Adrenal gland (tissue), 12 donors: ENCODE results near the gene LDLRAP1. TPM values are rescaled to one million over a fixed set of nuclear protein-coding genes. Genes with fewer than 3 reads are reported as not detected.

Experiments
- DNase-seq, 7 donors: peaks; one replicate each; pipeline ENCODE4 v3.0.0-alpha.2; 2019 to 2020
- H3K27ac ChIP-seq, 5 donors: fragments of 200-600 bp; sonication (generic) in 4 of 5; 1 replicate in 3 of 5; 2 replicates in 2 of 5; pipeline versions ENCODE4 v1.5.1 to v1.8.0; 2016 to 2020; ENCODE audit warnings: mild to moderate bottlenecking in 1 of 5
- H3K27me3 ChIP-seq: fragments of 200-600 bp; 2 replicates; pipeline ENCODE4 v1.8.0; 2021
- H3K36me3 ChIP-seq, 2 donors: fragments of 200-600 bp; replicated peaks in 1 of 2; 1 replicate in 1 of 2; 2 replicates in 1 of 2; pipeline versions ENCODE4 v1.5.1 to v1.8.0; 2018 to 2022
- H3K4me1 ChIP-seq, 2 donors: fragments of 200-600 bp; replicated peaks in 1 of 2; 1 replicate in 1 of 2; 2 replicates in 1 of 2; pipeline versions ENCODE4 v1.5.1 to v1.8.0; 2018 to 2021
- H3K4me3 ChIP-seq, 4 donors: fragments of 200-600 bp; sonication (generic) in 3 of 4; one replicate each; pipeline ENCODE4 v1.5.1; 2016 to 2018
- H3K9me3 ChIP-seq, 3 donors: fragments of 200-600 bp; sonication (generic) in 1 of 3; replicated peaks in 1 of 3; 1 replicate in 2 of 3; 2 replicates in 1 of 3; pipeline versions ENCODE4 v1.5.1 to v1.8.0; 2016 to 2021
- POLR2A ChIP-seq, 2 donors: fragments of 450-650 bp; IDR thresholded peaks; one replicate each; pipeline ENCODE4 v1.6.1; 2017; ENCODE audit warnings: antibody characterized with exemption in 2 of 2, mild to moderate bottlenecking in 2 of 2, moderate library complexity in 1 of 2
- WGBS, 4 donors: extraction: QIAGEN DNeasy Blood & Tissue Kit in 2 of 4; methylation state at CpG; one replicate each; pipeline versions ENCODE4 v1.1.5 to v1.1.7; 2013 to 2017; 5-methylcytosine and 5-hydroxymethylcytosine counted together
- intact Hi-C, 2 donors: fragments of 100-400 bp; cut with DNase I; formaldehyde crosslinking; loops; one replicate each; pipeline versions ENCODE4 v1.14.1 to v1.15.0; 2022 to 2023
- polyA plus RNA-seq, 3 donors: library from polyadenylated mRNA; stranded (reverse); fragments of 200-250 nt in 2 of 3; fragments of 350-450 nt in 1 of 3; fragmentation: Illumina TruSeq in 1 of 3; extraction: RNeasy Lipid Tissue Mini Kit (QIAGEN cat#74804) in 1 of 3; gene quantifications; one replicate each; pipeline ENCODE4 v1.2.3, GENCODE V29; 2013 to 2014
- total RNA-seq, 9 donors: library from RNA; depleted of rRNA in 4 of 9; stranded (reverse); fragments of >200 nt in 4 of 9; fragments of 120-200 nt in 1 of 9; fragmentation: NEBNext Ultra II Directional in 1 of 9; extraction: Animal tissue kit (Norgen Biotek cat#: 25700) in 1 of 9; gene quantifications; one replicate each; pipeline versions ENCODE4 v1.1.0 to v1.2.4, GENCODE V29; 2013 to 2023
- TF ChIP-seq, protein P1 (sequence below), 6 experiments: fragments of 450-650 bp in 4 of 6; fragments of 200-600 bp in 2 of 6; sonication (generic) in 1 of 6; IDR thresholded peaks; 1 replicate in 5 of 6; 2 replicates in 1 of 6; pipeline versions ENCODE4 v1.5.1 to v1.8.0; 2016 to 2021; ENCODE audit warnings: antibody characterized with exemption in 6 of 6, mild to moderate bottlenecking in 2 of 6, moderate library complexity in 1 of 6
- donor health status: healthy with polysubstance abuse.
- donor health status: Bipolar disorder and iron deficiency.
- donor health status: DM: yes; HTN: yes; CAD: no.
- donor health status: DM: no; HTN: no; CAD: no.
- donor health status: DM: no; HTN: no; CAD: no.
- donor health status: DM: yes; HTN: yes; CAD: no.

Gene LDLRAP1
- total and polyA plus RNA-seq, 12 donors, result 6.8 to 39.1 (median 27.3) TPM

DNA sequence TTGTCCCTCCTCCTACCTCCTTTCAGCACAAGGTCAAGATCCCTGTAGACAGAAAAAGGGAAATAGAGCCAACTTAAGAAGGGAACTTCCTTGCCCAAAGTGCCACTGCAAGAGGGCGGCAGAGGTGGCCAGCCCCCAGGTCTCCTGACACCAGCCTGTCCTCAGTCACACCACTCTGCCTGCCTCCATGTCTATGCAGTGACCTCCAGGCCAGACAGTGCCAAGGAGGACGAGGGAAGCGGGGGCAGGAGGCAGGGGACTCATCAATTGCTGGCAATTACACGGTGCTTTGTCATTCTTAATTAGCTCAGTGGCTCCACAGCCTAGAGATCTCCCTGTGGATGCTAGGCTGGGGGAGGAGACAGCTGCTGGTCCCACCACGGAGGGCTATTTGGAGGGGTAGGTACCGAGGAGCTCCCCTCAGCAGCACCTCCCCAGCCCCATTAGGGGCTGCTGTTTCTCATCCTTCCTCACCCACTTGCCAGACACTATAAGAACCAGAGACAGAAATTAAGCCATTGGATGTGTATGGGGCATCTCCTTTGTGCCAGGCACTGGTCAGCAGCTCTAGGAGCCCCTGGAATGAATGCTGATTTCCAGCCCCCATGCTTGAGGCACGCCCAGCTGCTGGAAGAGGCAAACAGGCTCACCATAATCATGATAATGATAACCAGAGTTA is 6.1 kb upstream of the LDLRAP1 start:
- Histone ChIP-seq H3K4me3 (no peak overlapping the region), H3K4me1 (no peaks in the 10 kb centered on the region), H3K9me3 (no peaks in the 10 kb centered on the region), H3K27me3 (no peaks in the 10 kb centered on the region), H3K27ac (no peak overlapping the region), H3K36me3 (no peaks in the 10 kb centered on the region)
- DNase-seq, result no peak
- 65 to 71% (median 71%) methylated on average over 3 to 7 of the region's 7 CpGs for WGBS, 4 donors
- intact Hi-C loops, result no loop called here
- TF ChIP-seq, protein P1, sequence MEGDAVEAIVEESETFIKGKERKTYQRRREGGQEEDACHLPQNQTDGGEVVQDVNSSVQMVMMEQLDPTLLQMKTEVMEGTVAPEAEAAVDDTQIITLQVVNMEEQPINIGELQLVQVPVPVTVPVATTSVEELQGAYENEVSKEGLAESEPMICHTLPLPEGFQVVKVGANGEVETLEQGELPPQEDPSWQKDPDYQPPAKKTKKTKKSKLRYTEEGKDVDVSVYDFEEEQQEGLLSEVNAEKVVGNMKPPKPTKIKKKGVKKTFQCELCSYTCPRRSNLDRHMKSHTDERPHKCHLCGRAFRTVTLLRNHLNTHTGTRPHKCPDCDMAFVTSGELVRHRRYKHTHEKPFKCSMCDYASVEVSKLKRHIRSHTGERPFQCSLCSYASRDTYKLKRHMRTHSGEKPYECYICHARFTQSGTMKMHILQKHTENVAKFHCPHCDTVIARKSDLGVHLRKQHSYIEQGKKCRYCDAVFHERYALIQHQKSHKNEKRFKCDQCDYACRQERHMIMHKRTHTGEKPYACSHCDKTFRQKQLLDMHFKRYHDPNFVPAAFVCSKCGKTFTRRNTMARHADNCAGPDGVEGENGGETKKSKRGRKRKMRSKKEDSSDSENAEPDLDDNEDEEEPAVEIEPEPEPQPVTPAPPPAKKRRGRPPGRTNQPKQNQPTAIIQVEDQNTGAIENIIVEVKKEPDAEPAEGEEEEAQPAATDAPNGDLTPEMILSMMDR (IDR thresholded peaks at IDR 0.05), result no peak
- no peak for TF ChIP-seq POLR2A (IDR thresholded peaks at IDR 0.05)

DNA sequence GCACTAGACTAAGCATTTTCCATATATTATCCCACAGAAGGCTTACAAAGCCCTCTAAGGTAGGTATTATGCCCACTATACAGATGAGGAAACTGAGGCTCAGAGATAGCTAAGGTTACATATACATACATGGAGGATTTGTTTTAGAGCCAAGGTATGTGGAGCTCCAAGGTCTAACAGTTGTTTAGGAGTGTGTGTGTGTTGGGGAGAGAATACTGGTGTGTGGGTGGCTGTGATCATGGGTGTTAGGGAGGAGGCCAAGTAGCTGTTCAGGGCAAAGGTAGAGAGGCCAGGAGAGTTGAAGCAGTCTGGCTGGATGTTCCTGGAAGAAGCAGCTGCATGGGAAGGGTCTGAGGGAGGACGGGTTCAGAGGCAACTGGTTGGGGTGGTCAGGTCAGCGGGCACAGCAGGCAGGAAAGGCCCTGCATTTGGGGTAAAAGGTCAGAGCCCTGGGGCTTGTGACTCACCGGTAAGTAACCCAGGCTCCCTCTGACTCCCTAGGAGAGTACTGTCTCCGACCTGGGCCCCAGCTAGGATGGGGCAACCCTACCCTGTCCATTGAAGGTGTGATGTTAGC is 5.1 kb upstream of the LDLRAP1 start:
- 73 to 90% (median 81%) methylated on average over 2 to 4 of the region's 4 CpGs for WGBS, 4 donors
- H3K27ac ChIP-seq, result no peak overlapping the region
- no peak for DNase-seq
- no peaks in the 10 kb centered on the region for H3K36me3 ChIP-seq
- H3K9me3 ChIP-seq, result no peaks in the 10 kb centered on the region
- intact Hi-C loops, result no loop called here
- H3K4me3 ChIP-seq, result no peak overlapping the region
- TF ChIP-seq, protein P1 (IDR thresholded peaks at IDR 0.05), result no peak
- TF ChIP-seq POLR2A (IDR thresholded peaks at IDR 0.05), result no peak
- no peaks in the 10 kb centered on the region for H3K27me3 ChIP-seq
- H3K4me1 ChIP-seq, result peaks cover 0 to 4% of the 10 kb centered on the region in 2 donors

DNA sequence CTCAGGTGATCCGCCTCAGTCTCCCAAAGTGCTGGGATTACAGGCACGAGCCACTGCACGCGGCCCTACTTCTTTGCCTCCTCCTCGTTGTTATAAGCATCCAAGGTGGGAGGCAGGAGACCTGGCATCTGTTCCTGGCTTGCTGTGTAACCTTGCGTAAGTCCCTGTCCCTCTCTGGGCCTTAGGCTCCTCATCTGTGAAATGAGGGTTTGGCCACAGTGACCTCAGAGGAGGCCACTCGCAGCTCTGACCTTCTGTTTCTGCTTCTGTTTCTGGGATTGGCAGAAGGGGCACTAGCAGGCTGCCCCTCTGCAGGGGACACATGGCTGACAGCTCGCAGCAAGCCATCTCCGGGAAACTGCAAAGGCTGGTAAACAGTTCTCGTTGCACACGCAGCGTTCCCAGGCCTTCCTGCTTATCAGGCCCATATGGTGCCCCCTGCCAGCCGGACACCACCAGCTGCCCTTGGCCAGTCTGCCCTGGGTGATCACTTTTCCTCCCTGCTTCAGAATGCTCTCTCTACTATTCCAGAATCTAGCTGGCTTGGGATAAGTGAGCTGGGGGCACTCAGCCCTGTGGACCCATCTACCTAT is 2.6 kb upstream of the LDLRAP1 start:
- no peak for TF ChIP-seq POLR2A (IDR thresholded peaks at IDR 0.05)
- TF ChIP-seq, protein P1 (IDR thresholded peaks at IDR 0.05), result no peak
- 86 to 93% (median 91%) methylated on average over 12 to 13 of the region's 13 CpGs for WGBS, 4 donors
- Histone ChIP-seq H3K36me3 (no peaks in the 10 kb centered on the region), H3K27me3 (no peaks in the 10 kb centered on the region), H3K4me3 (no peak overlapping the region), H3K4me1 (peaks cover 0 to 22% of the 10 kb centered on the region in 2 donors), H3K27ac (no peak overlapping the region), H3K9me3 (no peaks in the 10 kb centered on the region)
- no peak for DNase-seq
- intact Hi-C loops, result no loop called here

DNA sequence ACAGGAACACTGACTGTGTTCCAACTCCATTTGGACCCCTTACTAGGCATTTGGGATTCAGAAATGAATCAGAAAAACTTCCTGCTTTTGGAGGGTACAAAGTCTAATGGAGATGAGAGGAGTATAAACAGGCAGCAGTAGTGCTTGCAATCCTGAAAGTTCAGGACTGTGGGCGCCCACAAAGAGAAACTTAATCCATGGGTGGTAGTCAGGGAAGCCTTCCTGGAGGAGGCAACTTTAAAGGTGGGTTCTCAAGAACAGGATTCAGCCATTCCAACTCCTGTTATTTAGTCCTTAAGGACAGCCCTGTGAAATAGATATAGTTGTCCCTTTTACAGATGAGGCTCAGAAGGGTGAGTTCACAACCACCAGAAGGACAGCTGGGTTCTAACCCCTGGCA is 2.0 kb upstream of the LDLRAP1 start:
- WGBS, 4 donors, result 90 to 100% (median 92%) methylated on average over 1 of the region's 1 CpG
- Histone ChIP-seq H3K4me1 (peaks cover 0 to 27% of the 10 kb centered on the region in 2 donors), H3K27ac (no peak overlapping the region), H3K27me3 (no peaks in the 10 kb centered on the region), H3K4me3 (no peak overlapping the region), H3K36me3 (no peaks in the 10 kb centered on the region), H3K9me3 (no peaks in the 10 kb centered on the region)
- TF ChIP-seq, protein P1 (IDR thresholded peaks at IDR 0.05), result no peak
- TF ChIP-seq POLR2A (IDR thresholded peaks at IDR 0.05), result no peak
- no peak for DNase-seq
- intact Hi-C loops, result no loop called here
